NOMO-1 treated with DMSO at 0.1 percent for 48 hours (cell line): ENCODE data around the gene RIOK1.
"Not testable (repeated sequence)": the region's sequence is repeated elsewhere in the genome, so short reads cannot be mapped to it uniquely, and the experiment has no call there.

ENCODE experiments used
- DNase-seq: peaks from one replicate; lab custom pipeline; 2025; ENCODE audit not compliant: unreplicated experiment; lab: John Stamatoyannopoulos, UW

RIOK1 gene

GRCh38 chr6:7389451-7390225, at the start of gene RIOK1, which contains the start of gene CAGE1:
Gene RIOK1, plus strand, starts transcription at chr6:7389808. Its CDS starts 195 bp downstream, at chr6:7390003.
Gene CAGE1, minus strand, starts transcription at chr6:7389742. Its CDS starts 2,569 bp downstream, at chr6:7387173.
- DNase-seq, result peak; percentile 94

- no peak for DNase-seq
These were observed 48.3 kb upstream of the RIOK1 start for GRCh38 chr6:7341271-7341670.

GRCh38 chr6:7341989-7342742, 47.4 kb upstream of the RIOK1 start:
- no peak for DNase-seq

GRCh38 chr6:7343546-7344475, 45.8 kb upstream of the RIOK1 start:
- DNase-seq, result no peak

GRCh38 chr6:7344773-7345450, 44.7 kb upstream of the RIOK1 start:
- DNase-seq, result not testable (repeated sequence)

GRCh38 chr6:7347551-7347997, 42.0 kb upstream of the RIOK1 start:
- DNase-seq, result not testable (repeated sequence)

- not testable (repeated sequence) for DNase-seq
These were observed 39.0 kb upstream of the RIOK1 start for GRCh38 chr6:7350591-7350990.

GRCh38 chr6:7351916-7352315, 37.7 kb upstream of the RIOK1 start:
- peak; percentile 28 for DNase-seq

- DNase-seq, result no peak
These were observed 22.2 kb upstream of the RIOK1 start for GRCh38 chr6:7367408-7367807.

- peak; percentile 18 for DNase-seq
These were observed 15.9 kb upstream of the RIOK1 start for GRCh38 chr6:7373739-7374138.

GRCh38 chr6:7377961-7378360, 11.6 kb upstream of the RIOK1 start:
- DNase-seq, result no peak

GRCh38 chr6:7378740-7379139, 10.9 kb upstream of the RIOK1 start:
- no peak for DNase-seq

- no peak for DNase-seq
These were observed 8.5 kb upstream of the RIOK1 start for GRCh38 chr6:7381092-7381491.

- DNase-seq, result no peak
These were observed 502 bp upstream of the RIOK1 start for GRCh38 chr6:7389162-7389450.

- no peak for DNase-seq
These were observed 744 bp downstream of the RIOK1 start for GRCh38 chr6:7390226-7390878.

- DNase-seq, result no peak
These were observed 1.5 kb downstream of the RIOK1 start for GRCh38 chr6:7391151-7391550.

- no peak for DNase-seq
These were observed 2.8 kb downstream of the RIOK1 start for GRCh38 chr6:7392402-7392801.

GRCh38 chr6:7401075-7401474, 11.5 kb downstream of the RIOK1 start:
- DNase-seq, result no peak

GRCh38 chr6:7402716-7403115, 13.1 kb downstream of the RIOK1 start:
- no peak for DNase-seq

GRCh38 chr6:7404546-7404945, 14.9 kb downstream of the RIOK1 start:
- no peak for DNase-seq
